GM12872 (cell line): ENCODE results near the gene CLEC18B.
"Not testable (repeated sequence)": the region's sequence is repeated elsewhere in the genome, so short reads cannot be mapped to it uniquely, and the experiment has no call there.

ENCODE experiments used
- TF ChIP-seq, protein P1 (sequence below): IDR thresholded peaks from 3 replicates; pipeline ENCODE4 v1.5.1; 2011; ENCODE audit warnings: low read depth, mild to moderate bottlenecking, low read length, moderate library complexity; ENCODE audit not compliant: insufficient read depth

The CLEC18B gene

DNA sequence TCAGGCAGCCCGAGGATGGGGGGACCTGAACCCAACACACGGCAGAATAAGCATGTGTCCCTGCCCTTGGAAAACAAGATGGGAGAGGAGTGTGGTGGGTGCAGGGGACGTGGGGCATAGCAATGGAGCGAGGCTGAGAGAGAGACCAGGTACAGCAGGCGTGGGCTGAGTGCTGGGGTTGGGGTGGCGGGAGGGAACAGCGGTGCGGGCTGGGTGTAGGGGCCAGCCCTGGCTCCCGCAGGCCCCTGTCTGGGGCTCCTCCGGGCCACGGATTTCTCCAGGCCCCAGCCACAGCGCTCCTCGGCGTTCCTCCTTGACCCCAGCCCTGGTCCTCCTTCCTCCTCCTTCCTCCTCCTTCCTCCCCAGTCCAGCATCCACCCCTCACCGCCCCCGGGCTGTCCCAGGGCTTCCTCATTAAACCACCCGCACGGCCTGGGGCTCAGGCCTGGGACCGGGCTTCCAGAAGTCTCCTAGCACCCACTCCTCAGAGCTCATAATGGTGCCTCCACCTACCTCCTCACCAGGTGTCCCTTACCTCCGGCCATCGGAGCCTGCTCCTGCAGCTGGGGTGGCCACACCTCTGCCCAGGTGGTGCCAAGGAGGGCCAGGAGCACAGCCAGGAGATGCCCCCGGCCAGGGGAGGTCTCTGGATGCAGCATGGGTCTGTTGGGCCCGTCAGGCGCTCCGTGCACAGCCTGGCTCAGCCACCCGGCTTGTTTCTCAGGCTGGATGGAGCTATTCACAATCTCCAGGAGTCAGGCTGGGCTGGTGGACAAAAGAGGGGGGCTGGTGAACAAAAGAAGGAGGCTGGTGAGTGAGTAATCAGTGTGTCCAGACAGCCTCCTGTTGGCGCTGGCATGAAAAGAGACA is at the start of gene CLEC18B:
CLEC18B (minus strand) TSS at position 867 of the 870 bp plus-strand sequence; CDS start at position 659, 208 bp downstream.
- TF ChIP-seq, protein P1, sequence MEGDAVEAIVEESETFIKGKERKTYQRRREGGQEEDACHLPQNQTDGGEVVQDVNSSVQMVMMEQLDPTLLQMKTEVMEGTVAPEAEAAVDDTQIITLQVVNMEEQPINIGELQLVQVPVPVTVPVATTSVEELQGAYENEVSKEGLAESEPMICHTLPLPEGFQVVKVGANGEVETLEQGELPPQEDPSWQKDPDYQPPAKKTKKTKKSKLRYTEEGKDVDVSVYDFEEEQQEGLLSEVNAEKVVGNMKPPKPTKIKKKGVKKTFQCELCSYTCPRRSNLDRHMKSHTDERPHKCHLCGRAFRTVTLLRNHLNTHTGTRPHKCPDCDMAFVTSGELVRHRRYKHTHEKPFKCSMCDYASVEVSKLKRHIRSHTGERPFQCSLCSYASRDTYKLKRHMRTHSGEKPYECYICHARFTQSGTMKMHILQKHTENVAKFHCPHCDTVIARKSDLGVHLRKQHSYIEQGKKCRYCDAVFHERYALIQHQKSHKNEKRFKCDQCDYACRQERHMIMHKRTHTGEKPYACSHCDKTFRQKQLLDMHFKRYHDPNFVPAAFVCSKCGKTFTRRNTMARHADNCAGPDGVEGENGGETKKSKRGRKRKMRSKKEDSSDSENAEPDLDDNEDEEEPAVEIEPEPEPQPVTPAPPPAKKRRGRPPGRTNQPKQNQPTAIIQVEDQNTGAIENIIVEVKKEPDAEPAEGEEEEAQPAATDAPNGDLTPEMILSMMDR = not testable (repeated sequence)

DNA sequence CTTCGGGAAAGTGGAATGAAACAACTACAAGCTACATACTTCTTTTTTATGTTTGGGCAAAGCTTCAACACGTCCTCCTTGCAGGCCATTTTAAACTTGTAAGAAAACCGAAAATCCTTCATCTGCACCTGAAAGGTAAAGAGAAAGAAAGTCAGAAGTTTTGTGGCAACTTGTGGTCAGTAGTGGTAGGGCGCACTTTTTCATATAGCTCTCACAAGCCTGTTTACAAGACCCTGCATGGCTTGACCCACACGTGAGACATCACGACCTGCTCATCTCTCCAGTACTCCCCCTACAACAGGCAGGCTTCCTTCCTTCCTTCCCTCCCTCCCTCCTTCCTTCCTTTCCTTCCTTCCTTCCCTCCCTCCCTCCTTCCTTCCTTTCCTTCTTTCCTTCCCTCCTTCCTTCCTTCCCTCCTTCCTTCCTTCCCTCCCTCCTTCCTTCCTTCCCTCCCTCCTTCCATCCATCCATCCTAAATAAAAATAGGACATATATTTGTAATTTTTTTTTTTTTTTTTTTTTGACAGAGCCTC is 48.7 kb upstream of the CLEC18B start:
- TF ChIP-seq, protein P1 = no peak

DNA sequence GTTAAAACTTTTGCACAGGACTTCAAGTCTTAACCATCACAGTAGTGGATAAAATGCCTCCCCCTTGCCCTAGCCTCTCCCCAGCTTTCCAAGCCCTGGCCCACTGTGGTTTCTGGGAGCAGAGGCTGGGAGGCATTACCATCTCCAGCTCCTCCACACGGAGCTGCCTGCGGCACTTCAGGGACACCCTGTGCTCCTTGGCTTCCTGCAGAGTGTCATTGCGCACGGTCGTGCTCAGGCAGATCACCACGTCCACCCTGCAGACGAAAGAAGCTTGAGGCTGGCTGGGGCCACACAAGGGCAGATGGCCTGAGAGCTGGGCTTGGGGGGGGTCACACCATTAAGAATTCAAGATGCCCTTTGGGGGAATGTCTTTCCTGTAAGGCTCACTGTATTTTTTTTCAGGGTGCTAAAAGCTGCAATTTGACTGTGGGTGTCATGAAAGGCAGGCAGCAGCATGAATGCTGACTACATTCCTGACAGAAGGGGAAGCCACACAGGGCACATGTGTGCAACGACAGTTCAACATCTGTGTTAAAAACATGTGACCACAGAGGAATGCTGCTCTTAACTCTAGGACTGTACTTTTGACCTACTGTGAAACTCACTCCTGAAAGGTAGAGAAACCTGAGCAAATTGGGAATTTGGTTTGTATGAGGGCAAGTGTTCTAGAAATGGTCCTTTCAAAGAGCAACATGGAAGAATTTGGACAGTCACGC is 47.7 kb upstream of the CLEC18B start:
- TF ChIP-seq, protein P1 = no peak

DNA sequence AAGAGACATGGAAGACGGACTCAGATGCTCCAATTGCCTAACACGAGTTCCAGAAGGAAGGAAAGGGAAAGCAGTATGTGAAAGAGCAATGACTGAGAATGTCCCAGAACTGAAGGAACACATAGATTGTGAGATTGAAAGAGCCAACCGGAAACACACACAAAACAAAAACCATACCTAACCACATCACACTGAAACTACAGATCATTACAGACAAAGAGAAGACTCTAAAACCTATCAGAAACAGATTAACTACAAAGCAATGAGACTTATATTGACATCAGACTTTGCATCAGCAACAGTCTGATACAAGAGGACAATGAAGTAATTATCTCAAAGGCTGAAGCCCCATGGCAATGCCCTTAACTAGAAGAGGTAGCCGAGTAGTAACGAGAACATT is 45.6 kb upstream of the CLEC18B start:
- TF ChIP-seq, protein P1 = no peak

DNA sequence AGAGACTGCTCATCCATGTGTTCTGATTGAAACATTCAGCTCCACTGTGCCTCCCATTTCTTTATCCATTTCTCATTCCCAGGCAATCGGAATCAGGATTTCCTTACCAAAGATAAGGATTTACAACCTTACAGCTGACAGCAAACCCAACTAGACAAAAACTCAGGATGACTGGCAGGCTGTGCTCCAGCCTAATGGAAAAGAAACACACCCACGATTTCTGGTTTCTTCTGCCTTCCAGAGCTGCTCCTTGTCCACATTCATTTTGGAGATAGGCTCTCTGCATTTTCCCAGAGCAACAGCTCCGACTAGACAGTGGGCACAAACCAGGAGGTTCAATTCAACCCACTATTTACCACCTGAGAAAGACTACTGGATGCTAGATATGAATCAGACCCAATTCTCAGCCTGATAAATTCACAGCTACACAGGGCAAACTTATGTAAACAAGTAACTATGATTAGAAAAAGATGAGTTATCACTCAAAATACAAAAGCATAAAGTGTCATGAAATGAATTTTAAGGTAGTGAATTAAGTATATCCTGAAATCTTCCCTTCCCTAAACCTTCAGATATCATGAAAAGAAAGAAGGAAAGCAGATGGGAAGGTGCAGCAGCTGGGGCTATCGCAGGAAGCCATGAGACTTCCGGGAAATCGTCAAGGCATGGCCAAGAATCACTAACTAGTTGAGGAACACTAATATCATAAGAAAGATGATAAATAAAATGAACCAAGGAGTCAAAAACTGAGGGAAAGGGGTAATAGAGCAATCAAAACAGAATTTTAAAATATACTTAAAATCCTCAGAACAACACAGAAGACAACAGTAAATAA is 44.8 kb upstream of the CLEC18B start:
- TF ChIP-seq, protein P1 = no peak

DNA sequence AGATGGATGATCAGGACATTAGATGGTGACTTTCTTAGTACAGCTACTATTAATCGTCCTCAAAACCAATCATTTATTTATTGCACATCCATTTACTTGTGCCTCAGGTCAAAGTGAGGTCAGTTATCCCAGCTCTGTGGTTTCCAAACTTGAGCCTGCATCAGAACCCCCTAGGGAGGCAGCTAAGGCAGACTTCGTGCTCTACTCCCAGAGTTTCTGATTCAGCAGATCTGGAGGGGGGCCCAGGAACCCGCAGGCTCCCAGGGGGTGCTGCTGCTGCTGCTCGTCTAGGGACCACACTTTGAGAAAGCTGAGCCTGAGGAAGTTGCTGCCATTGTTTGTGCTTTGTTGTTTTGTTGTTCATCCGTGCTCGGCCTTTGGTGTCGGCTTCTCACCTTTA is 44.0 kb upstream of the CLEC18B start:
- TF ChIP-seq, protein P1 = no peak
